HFF-Myc (cell line): ENCODE data around the gene DLL1.

ENCODE experiments used
- DNase-seq: peaks from one replicate; pipeline ENCODE4 v3.0.0-alpha.2; 2011; ENCODE audit warnings: low read depth; ENCODE audit errors: extremely low read depth
- H3K4me3 ChIP-seq: replicated peaks from 2 replicates; pipeline ENCODE4 v1.5.1; 2011; ENCODE audit warnings: low read depth, mild to moderate bottlenecking, control low read depth, low read length
- TF ChIP-seq, protein P1 (sequence below): IDR thresholded peaks from 2 replicates; pipeline ENCODE4 v1.5.1; 2012; ENCODE audit warnings: mild to moderate bottlenecking, low read depth, low read length, control low read depth; ENCODE audit errors: missing control alignments

DLL1 gene

GRCh38 chr6:170282512-170283158 lies 8.2 kb downstream of the DLL1 start:
- H3K4me3 ChIP-seq = no peak overlapping the region
- no peak for DNase-seq
- TF ChIP-seq, protein P1, sequence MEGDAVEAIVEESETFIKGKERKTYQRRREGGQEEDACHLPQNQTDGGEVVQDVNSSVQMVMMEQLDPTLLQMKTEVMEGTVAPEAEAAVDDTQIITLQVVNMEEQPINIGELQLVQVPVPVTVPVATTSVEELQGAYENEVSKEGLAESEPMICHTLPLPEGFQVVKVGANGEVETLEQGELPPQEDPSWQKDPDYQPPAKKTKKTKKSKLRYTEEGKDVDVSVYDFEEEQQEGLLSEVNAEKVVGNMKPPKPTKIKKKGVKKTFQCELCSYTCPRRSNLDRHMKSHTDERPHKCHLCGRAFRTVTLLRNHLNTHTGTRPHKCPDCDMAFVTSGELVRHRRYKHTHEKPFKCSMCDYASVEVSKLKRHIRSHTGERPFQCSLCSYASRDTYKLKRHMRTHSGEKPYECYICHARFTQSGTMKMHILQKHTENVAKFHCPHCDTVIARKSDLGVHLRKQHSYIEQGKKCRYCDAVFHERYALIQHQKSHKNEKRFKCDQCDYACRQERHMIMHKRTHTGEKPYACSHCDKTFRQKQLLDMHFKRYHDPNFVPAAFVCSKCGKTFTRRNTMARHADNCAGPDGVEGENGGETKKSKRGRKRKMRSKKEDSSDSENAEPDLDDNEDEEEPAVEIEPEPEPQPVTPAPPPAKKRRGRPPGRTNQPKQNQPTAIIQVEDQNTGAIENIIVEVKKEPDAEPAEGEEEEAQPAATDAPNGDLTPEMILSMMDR = no peak

- TF ChIP-seq, protein P1 = no peak
Observed at GRCh38 chr6:170281331-170282292, 9.3 kb downstream of the DLL1 start.

GRCh38 chr6:170280689-170281045 lies 10.2 kb downstream of the DLL1 start:
- no peak overlapping the region for H3K4me3 ChIP-seq
- DNase-seq = no peak
- TF ChIP-seq, protein P1 = no peak

More at GRCh38 chr6:170281331-170282292, 9.3 kb downstream of the DLL1 start:
- DNase-seq = no peak
- no peak overlapping the region for H3K4me3 ChIP-seq

DNA sequence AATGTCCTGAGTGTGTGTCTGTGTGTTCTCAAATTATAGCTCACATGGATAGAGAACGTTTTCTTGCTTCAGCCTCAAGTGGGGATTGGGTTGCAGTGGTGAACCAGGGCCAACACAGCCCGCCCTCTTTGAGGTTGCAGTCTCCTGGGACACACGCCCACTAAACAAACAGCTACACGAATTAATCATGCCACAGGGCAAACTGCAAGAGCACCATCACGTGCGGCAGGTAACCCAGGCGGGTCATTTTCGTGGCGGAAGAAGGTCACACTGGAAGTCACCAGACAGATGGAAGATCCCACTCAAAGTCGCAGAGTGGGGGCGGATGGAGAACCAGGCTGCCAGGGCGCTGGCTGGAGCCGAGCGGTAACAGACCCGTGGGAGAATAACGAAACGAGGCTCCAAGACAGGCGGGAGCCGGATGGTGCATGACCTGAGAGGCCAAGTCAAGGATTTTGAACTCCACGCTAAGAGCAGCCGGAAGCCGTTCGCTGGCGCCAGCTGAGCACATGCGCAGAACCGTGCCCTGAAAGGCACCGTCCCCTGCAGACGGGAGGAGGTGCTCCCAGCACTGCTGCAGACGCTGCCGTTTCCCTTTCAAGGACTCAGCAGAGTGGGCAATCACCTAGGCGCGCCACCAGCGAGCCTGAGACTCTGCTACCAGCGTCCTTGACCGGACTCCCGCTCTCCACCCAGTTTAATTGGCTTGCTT lies 10.7 kb downstream of the DLL1 start:
- DNase-seq = no peak
- H3K4me3 ChIP-seq = no peak overlapping the region
- TF ChIP-seq, protein P1 = no peak

DNA sequence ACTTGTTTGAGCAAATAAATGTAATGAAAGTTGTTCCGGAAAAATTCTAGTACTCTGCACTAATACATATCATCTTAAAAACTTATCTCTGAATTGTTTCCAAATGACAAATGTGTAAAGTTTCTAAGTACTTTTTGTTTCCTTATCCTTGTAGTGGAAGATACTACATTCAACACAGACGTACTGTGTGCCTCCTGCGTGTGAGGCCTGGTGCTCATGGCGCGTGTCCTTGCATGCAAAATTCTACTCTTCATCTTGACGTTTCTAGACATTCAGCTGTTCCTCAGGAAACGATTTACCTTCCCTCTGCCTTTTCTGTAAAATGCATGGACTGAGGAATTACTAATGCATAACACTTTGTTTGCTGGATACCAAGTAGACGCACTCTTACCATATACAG lies 11.5 kb downstream of the DLL1 start:
- no peak for DNase-seq
- TF ChIP-seq, protein P1 = no peak
- no peak overlapping the region for H3K4me3 ChIP-seq

DNA sequence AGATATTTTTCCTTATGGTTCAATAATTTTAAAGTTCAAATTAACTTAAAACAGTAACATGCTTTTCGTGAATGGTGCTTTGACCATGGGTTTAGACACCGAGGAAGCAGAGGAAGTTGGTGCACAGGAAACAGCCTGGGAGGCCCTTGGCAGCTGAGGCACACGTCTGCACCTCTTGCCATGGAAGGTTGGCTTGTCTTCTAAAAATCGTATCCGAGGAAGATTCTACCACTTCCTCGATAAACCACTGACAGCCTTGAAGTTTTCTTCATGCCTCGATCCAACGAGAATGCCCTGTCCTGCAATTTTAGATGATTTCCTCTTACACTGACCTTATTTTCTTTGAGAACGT lies 12.2 kb downstream of the DLL1 start:
- no peak for DNase-seq
- TF ChIP-seq, protein P1 = no peak
- H3K4me3 ChIP-seq = no peak overlapping the region
